Stimulated activated CD4-positive, alpha-beta T cell treated with anti-CD3 and anti-CD28 coated beads, Interleukin-1b, Interleukin-23, amount 100 ng/mL, for 24 hours (primary cell): ENCODE measurements around the gene DNAJB14.
"Not testable (repeated sequence)": the region's sequence is repeated elsewhere in the genome, so short reads cannot be mapped to it uniquely, and the experiment has no call there.

Source experiments
- DNase-seq, 4 experiments: peaks; one replicate each; pipeline ENCODE4 v3.0.0-alpha.2; 2020; ENCODE audit warnings: low read depth in 4 of 4, low spot score in 1 of 4

Gene DNAJB14

DNA sequence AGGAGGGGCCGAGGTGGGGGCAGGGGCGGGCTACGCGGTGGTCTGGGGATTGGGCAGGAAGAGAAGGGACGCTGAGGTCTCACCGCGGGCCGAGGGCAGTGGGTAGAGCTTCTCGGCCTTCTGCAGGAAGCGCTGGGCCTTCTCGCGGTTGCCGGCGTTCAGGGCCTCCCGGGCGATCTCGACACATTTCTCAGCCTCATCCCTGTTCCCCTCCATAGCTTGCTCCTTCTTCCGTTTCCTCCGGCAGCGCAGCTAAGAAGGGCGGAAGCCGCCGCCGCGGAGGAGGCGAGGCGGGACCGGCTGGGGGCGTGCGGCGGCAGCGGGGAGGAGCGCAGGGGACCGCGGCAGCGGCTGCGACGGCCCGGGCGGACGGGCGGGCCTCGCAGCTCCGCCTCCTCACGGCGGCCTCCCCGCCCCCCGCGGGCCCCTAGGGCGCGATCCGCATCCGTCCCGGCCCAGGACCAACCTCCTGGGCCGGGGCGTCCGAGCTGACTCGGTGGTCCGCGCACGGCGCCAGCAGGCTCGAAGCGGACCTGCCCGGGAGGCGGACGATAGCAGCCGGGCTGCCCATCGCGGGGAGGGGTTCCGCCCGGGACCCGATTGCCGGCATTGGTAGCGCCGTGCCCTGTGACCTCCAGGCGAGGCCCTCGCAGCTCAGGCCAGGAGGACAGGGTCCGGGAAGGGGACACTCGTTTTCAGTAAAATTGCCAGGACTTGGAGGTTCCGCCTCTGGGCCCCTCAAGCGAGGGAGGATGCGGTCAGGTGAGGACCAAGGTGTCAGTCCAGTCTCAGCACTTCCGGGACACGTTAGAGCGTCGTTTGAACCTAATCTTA is at the start of gene DNAJB14:
Gene DNAJB14, minus strand, starts transcription at position 263 of the 834 bp plus-strand sequence. Its CDS starts 47 bp downstream, at position 216.
- DNase-seq = peak; percentile 53 to 74 (median 60)

DNA sequence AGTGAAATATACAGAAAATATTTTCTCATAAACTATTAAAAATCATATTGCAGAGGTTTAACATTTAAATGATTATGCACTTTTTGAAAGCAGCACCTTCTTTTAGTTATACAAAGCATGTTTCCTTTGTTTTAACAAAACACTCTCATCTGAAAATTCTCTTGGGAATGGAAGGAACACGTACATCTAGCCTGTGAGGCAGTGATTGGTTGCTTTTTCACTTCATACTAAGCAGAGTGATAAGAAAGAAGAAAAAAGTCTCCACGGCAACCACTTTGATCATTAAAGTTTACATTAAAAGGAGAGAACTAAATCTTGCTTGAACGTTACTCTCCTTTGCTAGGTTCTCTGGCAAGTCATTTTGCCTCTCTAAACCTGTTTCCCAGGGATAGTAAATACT is 45.3 kb upstream of the DNAJB14 start:
- DNase-seq = no peak

DNA sequence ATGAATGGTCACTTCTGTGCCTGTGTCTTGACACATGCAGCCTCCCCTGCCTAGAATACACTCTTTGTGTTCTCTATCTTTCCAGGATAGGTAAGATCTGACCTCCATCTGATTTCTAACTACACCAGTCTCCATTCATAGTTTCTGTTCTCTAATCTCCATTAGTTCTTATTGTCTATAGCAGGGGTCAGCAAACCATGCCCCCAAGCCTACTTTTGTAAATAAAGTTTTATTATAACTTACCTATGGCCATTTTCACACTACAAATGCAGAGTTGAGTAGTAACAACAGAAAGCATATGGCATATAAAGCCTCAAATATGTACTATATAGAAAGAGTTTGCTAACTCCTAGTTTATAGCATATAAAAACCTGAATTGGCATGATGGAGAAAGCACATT is 41.3 kb upstream of the DNAJB14 start:
- no peak for DNase-seq

DNA sequence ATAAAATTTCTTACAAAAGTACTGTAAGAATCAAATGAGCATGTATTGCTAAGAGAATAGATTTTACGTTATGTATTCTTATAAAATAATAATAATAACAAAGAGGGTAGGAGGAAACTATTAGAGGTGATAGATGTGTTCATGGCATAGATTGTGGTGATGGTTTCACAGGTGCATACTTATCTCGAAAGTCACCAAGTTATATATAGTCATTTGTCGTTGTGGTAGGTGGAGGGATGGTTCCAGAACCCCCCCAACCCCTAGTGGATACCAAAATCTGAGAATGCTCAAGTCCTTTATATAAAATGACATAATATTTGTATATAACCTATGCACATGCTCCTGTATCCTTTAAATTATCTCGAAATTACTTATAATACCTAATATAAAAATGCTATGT is 40.4 kb upstream of the DNAJB14 start:
- DNase-seq = no peak

DNA sequence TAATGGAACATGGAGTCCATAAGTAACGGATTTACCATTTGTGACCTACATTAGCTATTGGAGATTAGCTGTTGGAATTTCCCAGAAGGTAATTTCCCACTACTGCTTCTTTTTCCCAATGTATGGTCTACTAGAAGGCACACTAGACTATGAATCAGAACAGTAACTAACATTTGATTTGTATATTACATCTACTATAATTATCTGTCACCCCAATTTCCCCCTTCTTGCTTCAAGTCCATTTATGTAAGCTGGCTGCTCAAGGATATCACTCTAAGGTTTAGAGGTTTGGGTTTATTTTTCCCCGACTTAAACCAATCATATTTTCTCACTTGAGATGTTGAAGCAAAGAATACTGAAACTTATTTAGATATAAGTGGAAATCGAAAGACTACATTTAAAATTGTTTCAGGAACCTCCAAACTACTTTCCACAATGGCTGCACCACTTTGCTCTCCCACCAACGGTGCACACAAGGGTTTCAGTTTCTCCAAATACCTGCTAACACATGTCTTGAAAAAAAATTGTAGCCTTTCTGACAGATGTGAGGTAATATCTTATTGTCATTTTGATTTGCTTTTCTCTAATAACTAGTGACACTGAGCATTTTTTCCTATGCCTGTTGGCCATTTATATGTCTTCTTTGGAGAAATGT is 37.0 kb upstream of the DNAJB14 start:
- no peak for DNase-seq

DNA sequence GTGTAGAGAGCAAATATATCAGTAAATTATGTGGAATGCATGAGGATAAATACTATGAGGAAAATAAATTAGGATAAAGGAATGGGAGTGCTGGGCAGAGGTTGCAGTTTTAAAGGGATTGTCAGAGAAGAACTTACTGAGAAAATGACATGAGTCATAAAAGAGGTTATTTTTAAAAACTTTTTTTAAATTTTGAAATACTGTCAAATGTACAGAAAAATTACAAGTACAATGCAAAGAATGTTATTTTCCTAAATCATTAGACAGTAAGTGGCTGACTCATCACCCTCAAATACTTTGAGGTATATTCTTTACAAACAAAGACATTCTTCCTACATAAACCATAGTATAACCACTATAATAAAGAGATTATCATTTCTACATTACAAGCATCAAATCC is 33.5 kb upstream of the DNAJB14 start:
- no peak for DNase-seq

DNA sequence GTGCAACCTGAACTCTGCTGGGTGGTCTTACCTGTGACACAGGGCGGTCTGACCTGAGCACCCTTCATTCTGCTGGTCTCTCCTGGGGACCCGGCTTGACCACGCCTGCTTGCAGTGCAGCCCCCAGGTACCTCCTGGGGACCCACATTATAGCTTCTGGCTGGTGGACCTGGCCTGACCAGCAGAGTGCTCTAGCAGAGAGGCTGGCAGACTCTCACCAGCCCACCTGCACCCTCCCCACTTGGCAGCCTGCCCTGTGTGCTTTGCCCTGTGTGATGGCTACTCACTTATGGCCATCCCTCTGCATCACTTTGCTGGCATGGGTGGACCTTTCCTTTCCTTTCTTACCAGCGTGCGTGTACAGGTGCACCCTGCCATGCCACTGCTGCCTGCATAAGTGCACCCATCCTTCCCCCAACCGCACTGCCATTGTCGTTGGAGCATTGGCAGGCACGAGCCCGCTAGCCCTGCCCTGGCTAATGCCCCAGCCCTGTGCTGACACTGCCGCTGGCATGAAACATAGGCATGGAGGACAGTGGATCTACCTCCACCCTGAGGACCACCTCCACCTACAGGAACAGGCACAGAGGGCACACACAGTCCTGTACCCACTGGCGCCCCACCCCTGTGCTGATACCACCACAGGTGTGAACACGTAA is 25.2 kb upstream of the DNAJB14 start:
- no peak for DNase-seq

DNA sequence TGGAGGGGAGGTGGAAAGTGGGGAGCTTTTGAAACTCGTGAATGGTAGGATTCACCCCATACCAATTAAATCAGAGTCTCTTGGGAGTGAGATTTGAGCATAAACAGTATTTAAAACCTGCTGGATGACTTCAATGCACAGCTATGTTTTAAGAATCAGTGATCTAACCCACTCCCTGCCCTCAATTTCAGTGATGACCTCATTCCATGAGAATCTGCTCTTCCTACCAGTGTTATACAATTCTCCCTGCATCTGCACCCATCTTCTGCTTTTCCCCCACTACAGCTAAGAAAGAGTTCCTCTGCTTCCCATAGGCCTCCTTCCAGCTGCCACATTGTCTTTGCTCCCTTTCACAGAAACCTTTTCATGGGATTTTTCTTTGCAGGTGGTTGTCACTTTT is 21.9 kb upstream of the DNAJB14 start:
- no peak for DNase-seq

DNA sequence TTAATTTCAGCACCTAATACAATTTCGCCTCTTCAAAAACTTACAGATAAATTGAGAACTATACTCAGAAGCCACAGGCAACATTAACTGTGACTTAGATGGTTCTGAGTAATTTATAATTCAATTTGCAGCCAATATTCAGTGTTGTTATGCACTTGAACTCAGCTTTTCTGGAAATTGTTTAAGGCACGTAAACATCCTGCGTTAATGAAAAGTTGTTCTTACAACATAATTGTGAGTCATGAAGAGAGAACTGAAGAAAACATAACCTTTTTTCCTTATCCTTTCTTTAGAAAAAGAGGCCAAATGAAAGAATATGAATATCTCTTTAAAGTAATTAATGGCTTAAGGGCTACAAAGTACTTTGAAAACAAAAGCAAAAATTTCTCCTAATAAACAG is 20.3 kb upstream of the DNAJB14 start:
- no peak for DNase-seq

DNA sequence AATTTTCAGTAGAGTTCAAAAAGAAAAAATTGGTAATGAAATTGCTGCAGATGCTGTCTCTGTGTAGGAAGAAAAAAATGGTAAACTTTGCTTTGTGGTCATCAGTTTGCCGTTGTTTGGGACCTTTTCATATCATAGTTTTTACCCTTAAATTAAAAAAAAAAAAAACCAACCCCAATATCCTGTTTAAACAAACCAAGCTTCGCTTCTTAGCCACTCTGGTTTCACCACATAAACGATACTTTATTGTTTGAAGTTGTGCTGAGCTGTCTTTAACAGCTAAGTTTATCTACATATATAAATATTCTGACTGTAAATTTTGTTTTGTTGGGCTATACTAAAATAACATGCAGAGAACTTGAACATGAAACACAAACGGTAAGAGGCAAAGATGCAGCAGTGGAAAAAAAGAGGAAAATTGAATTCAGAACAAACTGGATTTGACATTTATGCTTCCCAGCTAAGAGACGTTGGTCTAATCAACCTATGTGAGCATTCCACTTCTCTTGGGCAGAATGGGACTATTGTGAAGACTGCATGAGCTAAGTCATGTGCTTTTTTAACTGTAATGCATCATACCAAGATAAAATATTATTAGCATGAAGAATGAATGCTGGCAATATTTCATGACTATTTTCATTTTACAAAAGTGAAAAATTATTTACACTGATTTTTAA is 19.4 kb upstream of the DNAJB14 start:
- DNase-seq = no peak

DNA sequence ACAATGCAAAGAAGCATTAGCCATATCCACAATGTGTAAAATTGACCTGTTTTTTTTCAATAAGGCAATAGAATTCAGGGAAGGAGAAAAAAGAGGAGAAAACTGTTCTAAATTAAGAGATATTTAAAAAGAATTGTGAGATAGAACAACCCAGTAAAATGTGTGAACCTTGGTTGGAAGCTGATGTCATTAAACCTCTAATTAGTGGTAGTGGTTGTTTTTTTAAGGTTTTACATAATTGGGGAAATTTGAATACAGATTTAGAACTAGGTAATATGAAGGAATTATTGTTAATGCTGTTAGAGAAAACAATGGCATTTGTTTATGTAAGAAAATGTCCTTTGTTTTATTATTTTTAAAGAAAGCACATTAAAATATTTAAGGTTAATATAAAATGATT is 18.8 kb upstream of the DNAJB14 start:
- DNase-seq = no peak

DNA sequence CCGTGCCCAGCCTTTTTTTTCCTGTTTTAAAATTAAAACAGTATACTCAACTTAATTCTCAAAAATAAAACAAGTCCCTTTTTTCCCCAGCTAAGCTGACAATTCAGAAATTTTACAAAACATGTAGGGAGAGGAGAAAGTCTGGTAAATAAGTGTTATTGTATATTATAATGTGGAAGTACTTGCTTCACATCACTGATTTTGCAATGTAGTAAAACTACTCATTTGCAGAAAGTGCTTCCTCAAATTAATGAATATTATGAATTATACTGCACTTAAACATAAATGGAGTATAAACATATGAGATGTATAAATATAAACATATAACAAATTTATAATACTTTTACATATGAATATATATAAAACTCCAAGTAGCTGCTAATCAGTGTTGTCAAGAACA is 15.3 kb upstream of the DNAJB14 start:
- DNase-seq = no peak

DNA sequence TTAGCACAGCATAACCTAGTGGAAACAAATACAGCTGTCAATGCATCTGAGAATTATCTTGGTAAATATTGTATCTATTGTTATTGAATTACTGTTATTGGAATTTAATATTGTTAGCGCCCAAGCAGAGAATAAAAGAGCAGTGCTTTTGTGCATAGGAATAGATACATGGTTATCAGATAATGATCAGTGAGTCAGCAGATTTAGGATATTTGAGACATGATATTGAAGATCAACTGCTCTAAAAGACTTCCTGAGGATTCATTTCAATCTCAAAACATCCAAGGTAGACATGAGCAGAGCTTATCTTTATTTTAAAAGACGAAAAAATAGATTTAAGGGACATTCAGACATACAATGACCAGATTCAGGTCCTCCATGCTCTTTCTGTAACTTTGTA is 14.2 kb upstream of the DNAJB14 start:
- no peak for DNase-seq

DNA sequence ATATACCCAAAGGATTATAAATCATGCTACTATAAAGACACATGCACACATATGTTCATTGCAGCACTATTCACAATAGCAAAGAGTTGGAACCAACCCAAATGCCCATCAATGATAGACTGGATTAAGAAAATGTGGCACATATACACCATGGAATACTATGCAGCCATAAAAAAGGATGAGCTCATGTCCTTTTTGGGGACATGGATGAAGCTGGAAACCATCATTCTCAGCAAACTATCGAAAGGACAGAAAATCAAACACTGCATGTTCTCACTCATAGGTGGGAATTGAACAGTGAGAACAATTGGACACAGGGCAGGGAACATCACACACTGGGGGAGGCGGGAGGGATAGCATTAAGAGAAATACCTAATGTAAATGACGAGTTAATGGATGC is 11.8 kb upstream of the DNAJB14 start:
- not testable (repeated sequence) for DNase-seq

DNA sequence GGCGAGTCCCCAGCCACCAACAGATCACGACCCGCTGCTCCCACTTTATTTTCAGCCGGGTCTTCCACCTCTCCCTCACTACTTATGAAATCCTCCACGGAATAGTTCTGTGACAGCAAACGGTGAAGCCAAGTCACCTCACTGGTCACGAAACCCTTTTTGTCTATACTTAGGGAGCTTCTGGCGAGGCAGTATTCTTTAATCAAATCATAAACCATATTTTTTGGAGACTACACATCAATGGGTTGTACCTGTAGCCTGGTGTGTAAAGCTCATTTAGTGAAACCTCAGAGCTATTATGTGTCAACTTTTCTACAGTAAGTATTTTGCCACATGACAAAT is 4.5 kb upstream of the DNAJB14 start:
- no peak for DNase-seq

DNA sequence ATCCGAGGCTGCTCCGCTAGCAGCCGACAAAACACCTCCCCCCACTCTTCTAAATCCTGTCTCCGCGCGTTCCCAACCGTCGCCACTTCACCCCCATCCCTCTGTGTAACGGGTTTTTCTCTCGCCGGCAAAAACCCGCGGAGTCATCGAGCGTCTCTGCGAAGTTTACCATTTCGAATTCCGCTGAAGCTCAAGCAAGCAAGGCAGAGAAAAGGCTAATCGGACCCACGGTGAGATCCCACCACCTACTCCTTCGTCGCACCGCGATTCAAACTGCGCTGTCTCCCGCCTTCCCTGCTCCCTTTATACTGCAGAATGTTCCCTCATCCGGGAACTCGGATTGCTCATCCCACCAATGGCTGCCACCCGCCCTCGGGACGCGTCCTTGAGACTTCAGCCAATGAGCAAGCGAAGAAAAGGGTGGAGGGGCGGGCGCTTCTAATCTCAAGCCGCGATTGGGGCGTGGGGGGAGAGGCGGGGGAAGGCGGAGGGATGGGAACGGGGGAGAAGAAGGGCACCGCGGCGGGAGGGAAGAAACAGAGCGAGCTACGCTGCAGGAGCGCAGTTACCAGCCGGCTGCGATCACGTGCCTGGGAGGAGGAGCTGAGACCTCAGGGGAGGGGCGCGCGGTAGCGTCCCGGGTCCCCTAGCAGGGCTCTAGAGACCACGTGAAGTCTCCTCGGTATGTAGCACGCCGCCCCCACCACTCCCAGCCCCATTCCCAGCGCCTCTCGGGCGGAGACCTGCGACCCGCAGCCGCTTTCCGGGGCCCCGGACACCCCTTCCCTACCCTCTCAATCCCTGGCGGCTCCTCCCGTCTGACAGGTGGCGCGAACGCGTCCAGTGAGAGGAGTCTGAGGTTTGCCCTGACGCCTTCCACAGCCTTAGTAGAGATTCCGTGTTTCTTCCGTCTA is 3.8 kb upstream of the DNAJB14 start, which contains the start of gene H2AZ1:
Gene H2AZ1, minus strand, starts transcription at position 277 of the 914 bp plus-strand sequence. Its CDS starts 105 bp downstream, at position 172.
- peak; percentile 91 to 97 (median 95) for DNase-seq

DNA sequence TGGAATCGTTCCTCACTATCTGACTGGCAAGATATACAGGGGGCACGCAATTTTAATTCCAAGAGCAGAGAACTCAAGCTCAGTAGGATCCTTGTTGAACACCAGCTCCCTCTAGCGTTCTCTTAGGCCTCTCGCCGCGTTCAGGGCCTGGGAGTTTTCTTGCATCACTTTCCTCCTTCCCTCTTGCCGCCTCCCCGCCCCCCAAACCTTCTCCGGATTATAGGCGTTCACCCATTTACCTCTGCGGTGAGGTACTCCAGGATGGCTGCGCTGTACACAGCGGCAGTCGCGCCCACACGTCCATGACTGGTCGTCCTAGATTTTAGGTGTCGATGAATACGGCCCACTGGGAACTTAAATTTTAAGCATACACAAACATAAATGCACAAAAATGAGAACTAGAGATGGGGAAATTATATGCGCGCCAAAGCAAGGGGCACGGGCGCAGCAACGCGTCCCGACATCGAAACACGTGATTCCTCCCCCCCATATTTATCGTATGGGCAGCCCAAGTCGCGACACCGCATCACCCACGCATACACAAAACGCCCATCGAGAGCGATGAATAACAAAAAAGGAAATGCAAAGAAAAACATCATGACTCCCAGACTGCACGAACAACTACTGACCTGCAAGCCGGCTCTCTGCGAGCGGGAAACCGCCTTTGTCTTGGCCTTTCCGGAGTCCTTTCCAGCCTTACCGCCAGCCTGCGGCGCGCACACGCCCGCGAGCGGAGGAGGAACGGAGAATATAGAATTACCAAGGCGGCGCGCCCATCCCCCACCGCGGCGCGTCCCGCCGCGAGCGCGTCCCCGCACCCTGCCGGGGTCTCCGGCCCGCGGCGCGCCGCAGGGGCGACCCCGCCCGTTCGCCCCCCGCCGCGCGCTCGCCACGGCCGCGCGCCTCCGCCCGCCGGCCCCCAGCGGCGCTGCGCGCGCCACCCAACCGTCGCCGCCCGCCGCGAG is 2.9 kb upstream of the DNAJB14 start:
- DNase-seq = peak; percentile 72 to 89 (median 80)

DNA sequence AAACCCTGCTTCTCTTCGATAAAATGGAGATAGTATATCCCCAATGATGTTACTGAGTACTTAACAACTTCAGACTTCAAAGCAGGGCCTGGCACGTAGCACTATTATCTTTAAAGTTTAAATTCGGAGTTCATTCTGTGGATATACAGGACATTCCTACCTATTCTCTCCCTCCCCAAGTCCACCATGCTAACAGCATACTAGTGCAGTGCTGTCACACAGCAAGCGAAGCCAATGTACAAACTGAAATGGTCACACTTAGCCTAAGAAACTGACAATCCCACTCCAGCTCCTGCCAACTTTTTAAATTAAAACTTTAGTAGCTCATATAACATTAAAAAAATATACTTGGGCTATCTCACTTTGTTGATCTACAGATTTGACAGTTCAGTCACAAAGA is 1.2 kb upstream of the DNAJB14 start:
- no peak for DNase-seq

DNA sequence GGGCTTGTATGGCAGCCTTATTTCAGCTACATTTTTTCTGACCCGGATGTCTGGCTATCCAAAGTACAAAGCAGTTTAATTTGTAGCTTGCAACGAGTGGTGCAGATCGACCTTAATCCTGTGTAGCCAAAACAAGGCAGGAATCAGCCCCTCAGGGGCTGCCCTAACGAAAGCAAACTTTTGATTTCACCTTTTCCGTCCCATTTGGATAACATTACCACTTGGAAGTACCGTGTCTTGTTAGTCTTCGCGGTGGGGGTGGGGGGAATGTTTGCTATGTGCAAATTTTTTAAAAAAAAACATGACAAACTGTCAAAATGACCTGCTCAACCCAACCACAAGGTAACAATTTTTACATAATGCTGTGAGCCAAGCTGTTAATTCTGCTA is 766 bp upstream of the DNAJB14 start:
- no peak for DNase-seq
